SHP77 treated with DMSO at 0.1 percent for 48 hours (cell line): ENCODE results near the gene CTTN.
A peak's percentile ranks its signal among the peaks of the same experiment; 100 is the strongest.
"Not testable (repeated sequence)": the region's sequence is repeated elsewhere in the genome, so short reads cannot be mapped to it uniquely, and the experiment has no call there.

Experiments
- DNase-seq: peaks from one replicate; lab custom pipeline; 2025; lab: John Stamatoyannopoulos, UW

CTTN gene

GRCh38 chr11:70381872-70382861 lies 16.2 kb upstream of the CTTN start:
- no peak for DNase-seq

GRCh38 chr11:70383664-70384565 lies 14.4 kb upstream of the CTTN start:
- no peak for DNase-seq

GRCh38 chr11:70384566-70385152 lies 13.7 kb upstream of the CTTN start:
- no peak for DNase-seq

- DNase-seq: no peak
These were observed 10.8 kb upstream of the CTTN start for GRCh38 chr11:70387564-70387963.

GRCh38 chr11:70389201-70389600 lies 9.1 kb upstream of the CTTN start:
- DNase-seq: no peak

- not testable (repeated sequence) for DNase-seq
These were observed 7.4 kb upstream of the CTTN start for GRCh38 chr11:70390882-70391281.

GRCh38 chr11:70394211-70394950 lies 3.9 kb upstream of the CTTN start:
- DNase-seq: no peak

- DNase-seq: peak; percentile 67
These were observed 870 bp upstream of the CTTN start for GRCh38 chr11:70397336-70397982.

GRCh38 chr11:70398834-70399680 lies 728 bp downstream of the CTTN start:
- no peak for DNase-seq

GRCh38 chr11:70399681-70400112 lies 1.4 kb downstream of the CTTN start:
- DNase-seq: no peak

GRCh38 chr11:70400643-70401042 lies 2.3 kb downstream of the CTTN start:
- no peak for DNase-seq

GRCh38 chr11:70402016-70402415 lies 3.7 kb downstream of the CTTN start:
- no peak for DNase-seq

GRCh38 chr11:70402685-70403084 lies 4.4 kb downstream of the CTTN start:
- DNase-seq: no peak

- no peak for DNase-seq
These were observed 5.9 kb downstream of the CTTN start for GRCh38 chr11:70404244-70404643.

- no peak for DNase-seq
These were observed 7.5 kb downstream of the CTTN start for GRCh38 chr11:70405679-70406395.

- no peak for DNase-seq
These were observed 8.8 kb downstream of the CTTN start for GRCh38 chr11:70407121-70407520.

GRCh38 chr11:70407814-70408213 lies 9.5 kb downstream of the CTTN start:
- no peak for DNase-seq

- DNase-seq: not testable (repeated sequence)
These were observed 10.0 kb downstream of the CTTN start for GRCh38 chr11:70408326-70408725.

- DNase-seq: no peak
These were observed 11.1 kb downstream of the CTTN start for GRCh38 chr11:70409437-70409836.
